SK-N-SH treated with all-trans-retinoic acid at 6 μM for 48 hours (cell line): ENCODE data around the gene SFR1.

ENCODE experiments used
- ARNTL ChIP-seq: fragments of 450-650 bp; formaldehyde crosslinking; IDR thresholded peaks from 2 replicates; pipeline ENCODE4 v1.5.0; 2020; ENCODE audit warnings: low read depth, mild to moderate bottlenecking, moderate library complexity, borderline replicate concordance
- ZFP3 ChIP-seq: fragments of 250-450 bp; sonication (Bioruptor Pico); IDR thresholded peaks from 2 replicates; pipeline ENCODE4 v1.5.0; 2020; ENCODE audit warnings: mild to moderate bottlenecking, moderate library complexity

- no peak for TF ChIP-seq ZFP3 (CRISPR knock-in tag)
- TF ChIP-seq ARNTL (CRISPR knock-in tag), result no peak
Measured at GRCh38 chr10:104139221-104139620, 17.2 kb downstream of the SFR1 start.
